GM21528 (cell line): ENCODE measurements around the gene CDYL.

ENCODE experiments used
- ATAC-seq: cut with Tn5 transposase; IDR thresholded peaks from one replicate; pipeline ENCODE4 v1.9.1; 2021; ENCODE audit warnings: mild to moderate bottlenecking, moderate library complexity; ENCODE audit not compliant: unreplicated experiment, low FRiP score

CDYL gene

DNA sequence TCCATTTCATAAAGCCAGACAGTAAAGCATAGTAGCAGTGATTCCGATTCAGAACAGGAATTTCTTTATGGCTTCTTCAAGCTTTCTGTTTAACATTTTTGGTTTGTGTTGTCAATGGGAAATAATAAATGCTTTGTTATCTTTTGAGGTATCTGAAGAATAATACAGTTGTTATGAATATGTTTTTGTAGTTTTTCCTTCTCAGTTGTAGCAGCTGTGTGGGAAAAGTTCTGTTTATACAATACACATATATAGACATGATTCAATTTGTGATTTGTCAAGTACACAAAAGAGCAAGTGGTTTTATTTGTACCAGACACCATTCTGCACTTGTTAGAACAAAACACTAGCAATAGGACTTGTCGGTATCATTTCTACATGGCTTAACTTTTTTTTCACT lies 96.6 kb downstream of the CDYL start:
- ATAC-seq, result no peak

GRCh38 chr6:4873928-4874327 lies 97.7 kb downstream of the CDYL start:
- ATAC-seq, result no peak

GRCh38 chr6:4879741-4880275 lies 103.6 kb downstream of the CDYL start:
- ATAC-seq, result peak; percentile 70

GRCh38 chr6:4880363-4880762 lies 104.2 kb downstream of the CDYL start:
- ATAC-seq, result no peak

DNA sequence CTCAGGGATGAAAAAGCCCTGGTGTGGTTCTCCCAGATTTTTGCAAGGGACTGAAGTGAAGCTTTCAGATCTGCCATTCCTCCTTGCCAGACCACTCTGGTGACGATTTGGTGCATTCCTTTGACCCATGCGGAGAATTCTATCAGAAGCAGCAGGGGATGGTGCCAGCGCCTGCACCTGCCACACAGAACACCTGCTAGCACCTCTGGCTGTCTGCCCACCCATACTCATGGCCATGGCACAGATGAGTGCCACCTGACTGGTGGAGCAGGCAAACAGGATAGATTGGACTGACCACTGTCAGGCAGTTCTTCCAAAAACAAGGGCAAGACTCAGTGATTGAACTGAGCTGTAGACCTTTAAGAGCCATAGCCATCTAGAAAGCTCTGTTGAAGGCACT lies 107.1 kb downstream of the CDYL start:
- ATAC-seq, result no peak

GRCh38 chr6:4884646-4885340 lies 108.6 kb downstream of the CDYL start:
- ATAC-seq, result no peak

DNA sequence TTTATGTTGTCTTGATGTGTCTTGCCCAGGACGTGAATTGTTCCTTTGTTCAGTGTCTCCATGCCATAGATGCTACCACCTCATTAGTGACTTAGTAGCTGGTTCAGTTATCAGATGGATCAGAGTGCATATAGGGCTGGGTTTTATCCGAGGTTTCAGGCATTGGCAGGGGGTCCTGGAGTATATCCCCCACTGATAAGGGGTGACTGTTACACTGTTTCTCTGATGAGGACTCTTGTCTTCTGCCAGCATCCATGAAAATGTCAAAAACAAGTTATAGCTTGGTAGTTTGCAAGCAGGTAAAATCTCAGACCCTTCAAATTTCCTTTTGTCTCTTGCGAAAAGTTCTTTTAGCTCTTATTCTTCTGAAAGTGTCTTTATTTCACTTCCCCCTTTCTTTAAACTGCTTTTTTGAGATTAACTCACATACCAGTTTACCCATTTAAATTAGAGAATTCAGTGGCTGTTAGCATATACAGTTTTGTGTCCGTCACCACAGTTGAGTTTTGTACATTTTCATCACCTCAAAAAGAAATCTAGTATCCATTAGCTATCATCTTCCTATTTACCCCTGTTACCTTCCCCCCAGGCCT lies 109.2 kb downstream of the CDYL start:
- no peak for ATAC-seq

DNA sequence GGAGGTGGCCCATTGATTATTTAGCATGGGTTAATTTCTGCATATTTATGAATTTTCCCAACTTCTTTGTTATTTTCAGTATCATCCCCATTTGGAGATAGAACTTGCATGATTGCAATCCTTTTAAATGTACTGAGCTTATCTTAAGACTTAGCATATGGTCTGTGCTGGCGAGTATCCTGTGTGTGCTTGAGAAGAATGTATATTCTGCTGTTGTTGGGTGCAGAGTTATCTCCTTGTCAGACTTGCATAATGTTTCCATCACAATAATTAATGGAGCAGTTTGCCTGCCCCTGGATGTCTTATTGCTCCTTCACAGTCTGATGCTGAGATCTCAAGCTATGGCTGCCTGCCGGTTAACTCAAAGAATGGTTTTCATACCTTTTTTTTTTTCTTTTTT lies 112.6 kb downstream of the CDYL start:
- ATAC-seq, result no peak

DNA sequence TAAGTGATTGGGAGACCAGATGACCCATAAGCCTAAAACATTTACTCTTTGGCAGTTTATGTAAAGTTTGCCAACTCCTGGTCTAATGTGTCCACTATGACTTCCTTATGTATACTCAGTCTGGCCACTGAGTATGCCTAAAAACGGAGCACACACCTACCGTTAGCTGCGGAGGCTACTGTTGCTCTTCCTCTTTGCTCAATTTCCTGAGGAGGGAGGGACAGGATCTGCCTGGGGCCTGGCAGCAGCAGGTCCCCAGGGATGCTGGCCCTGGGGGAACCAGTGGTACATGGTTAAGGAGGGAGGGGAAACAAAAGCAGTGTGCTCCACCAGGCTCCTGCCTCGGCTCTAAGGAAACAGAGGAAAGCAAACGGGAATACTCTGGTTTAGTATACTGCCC lies 113.5 kb downstream of the CDYL start:
- ATAC-seq, result no peak

GRCh38 chr6:4890191-4890590 lies 114.0 kb downstream of the CDYL start:
- no peak for ATAC-seq

- no peak for ATAC-seq
Observed at GRCh38 chr6:4890627-4891026, 114.4 kb downstream of the CDYL start.

- no peak for ATAC-seq
Observed at GRCh38 chr6:4891141-4891540, 114.9 kb downstream of the CDYL start.

- no peak for ATAC-seq
Observed at GRCh38 chr6:4892785-4893485, 116.7 kb downstream of the CDYL start.

DNA sequence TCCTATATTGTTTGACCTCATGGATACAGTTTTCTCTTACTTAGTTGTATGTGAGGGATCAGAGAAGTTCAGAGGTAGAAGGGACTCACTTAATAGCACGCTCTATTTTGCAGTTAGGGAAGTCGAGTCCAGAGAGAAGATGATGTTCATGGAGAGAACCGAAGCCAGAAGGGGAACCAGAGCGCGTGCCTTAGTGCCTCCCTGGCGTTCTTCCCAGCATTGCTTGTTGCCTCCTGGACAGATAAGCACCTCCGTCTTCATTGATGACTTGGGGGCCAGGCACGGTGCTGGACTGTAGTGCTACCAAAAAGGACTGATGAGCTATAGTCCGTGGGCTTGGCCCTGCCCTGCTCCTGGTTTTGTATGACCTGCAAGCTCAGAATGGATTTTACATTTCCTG lies 117.8 kb downstream of the CDYL start:
- ATAC-seq, result no peak

DNA sequence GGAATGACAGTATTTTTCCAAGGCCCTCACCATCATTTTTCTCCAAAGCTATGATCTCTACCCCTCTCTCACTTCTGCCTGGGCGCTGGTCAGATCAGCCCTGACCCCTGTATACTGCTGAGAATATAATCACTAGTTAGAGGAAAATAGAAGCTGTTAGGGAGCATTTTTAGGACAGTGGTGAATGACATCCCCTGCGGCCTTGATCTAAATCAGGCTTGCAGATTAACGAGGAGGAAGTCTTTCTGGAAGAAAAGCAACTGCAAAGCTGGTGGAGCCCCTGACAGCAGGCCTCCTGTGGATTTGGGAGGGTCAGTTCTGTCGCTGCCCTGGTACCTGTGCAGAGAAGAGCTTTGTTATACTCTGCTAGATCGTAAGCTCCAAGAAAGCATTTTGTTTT lies 119.8 kb downstream of the CDYL start:
- no peak for ATAC-seq

GRCh38 chr6:4896401-4896800 lies 120.2 kb downstream of the CDYL start:
- ATAC-seq, result no peak

GRCh38 chr6:4899249-4900034 lies 123.2 kb downstream of the CDYL start:
- no peak for ATAC-seq

DNA sequence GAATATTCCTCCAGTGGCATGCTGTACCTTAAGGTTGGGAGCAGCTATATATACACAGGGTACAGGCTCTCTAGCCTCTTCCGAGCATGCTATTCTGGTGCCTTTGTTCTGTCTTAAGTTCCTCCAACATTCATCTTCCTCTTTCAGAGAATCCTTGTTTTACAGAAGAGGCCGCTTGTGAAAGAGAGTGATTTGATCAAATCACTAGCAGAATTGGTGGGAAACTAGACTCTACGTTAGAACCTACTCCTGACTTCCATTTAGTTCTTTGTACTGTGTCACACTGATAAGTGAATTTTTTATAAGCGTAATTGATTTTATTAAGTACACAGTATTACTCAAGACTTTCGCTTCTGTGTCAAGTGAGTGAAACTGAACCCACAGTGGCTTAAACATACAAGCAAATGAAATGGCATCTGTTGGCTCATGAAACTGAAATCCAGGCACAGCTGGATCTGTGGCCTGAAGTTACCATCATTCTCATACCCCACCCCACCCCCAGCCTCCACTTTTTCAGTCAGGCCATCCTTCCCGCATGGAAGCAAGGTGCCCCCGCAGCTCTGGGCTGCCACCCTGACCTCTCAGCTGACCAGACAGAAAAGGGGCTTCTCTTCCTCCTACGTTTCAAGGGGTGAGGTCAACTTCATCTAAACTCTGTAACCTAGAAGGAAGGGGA lies 125.3 kb downstream of the CDYL start:
- peak; percentile 60 for ATAC-seq

- no peak for ATAC-seq
Observed at GRCh38 chr6:4902363-4902762, 126.2 kb downstream of the CDYL start.

DNA sequence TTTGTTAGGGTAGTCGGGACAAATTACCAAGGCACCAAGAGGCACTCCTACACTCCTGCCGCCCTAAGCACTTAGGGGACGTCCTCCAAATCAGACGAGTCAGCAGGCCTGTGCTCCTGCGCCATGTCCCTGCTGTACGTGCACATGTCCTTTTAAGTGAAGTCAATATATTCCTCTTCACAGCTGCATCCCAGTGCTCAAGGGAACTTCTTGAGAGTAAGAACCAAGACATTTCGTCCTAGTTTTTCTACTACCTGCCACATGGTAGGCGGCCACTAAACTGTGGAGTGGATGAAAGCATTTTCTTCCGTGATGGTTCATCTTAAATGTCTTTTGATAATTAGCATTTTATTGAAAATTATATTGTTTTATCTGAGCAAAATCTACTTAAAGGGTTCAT lies 126.9 kb downstream of the CDYL start:
- no peak for ATAC-seq
